OCI-LY7 (cell line): ENCODE measurements around the gene FMN2. TPM values are rescaled to one million over a fixed set of nuclear protein-coding genes. Genes with fewer than 3 reads are reported as not detected.

Source experiments
- BruUV-seq: library from RNA; stranded (reverse); fragments of 400-500 nt; replicated peaks from 2 replicates; lab custom pipeline; 2021; lab: Mats Ljungman, UMichigan
- CTCF ChIA-PET: fragments of 300-600 bp; sonication (Branson Sonifier 250); formaldehyde crosslinking; loops from one replicate; lab custom pipeline; 2022; ENCODE audit warnings: antibody characterized with exemption; ENCODE audit not compliant: unreplicated experiment; lab: Charles Lee
- POLR2A ChIA-PET: fragments of 300-600 bp; sonication (Branson Sonifier 250); formaldehyde crosslinking; loops from one replicate; lab custom pipeline; 2022; ENCODE audit warnings: antibody characterized with exemption; lab: Charles Lee
- DNase-seq: peaks from one replicate; pipeline ENCODE4 v3.0.0-alpha.2; 2015; ENCODE audit warnings: low spot score
- H2AFZ ChIP-seq: fragments of 200-600 bp; sonication (generic), shearing (Covaris generic); 2 replicates; pipeline ENCODE4 v1.6.1; 2014; ENCODE audit warnings: mild to moderate bottlenecking, antibody characterized with exemption, low read length, moderate library complexity
- H3K27ac ChIP-seq: fragments of 200-600 bp; sonication (generic); 2 replicates; pipeline ENCODE4 v1.5.1; 2014; ENCODE audit warnings: mixed run types, low read depth, mild to moderate bottlenecking, moderate library complexity, low read length, inconsistent platforms; ENCODE audit not compliant: poor library complexity, severe bottlenecking
- H3K36me3 ChIP-seq: fragments of 200-600 bp; sonication (generic); 2 replicates; pipeline ENCODE4 v1.6.1; 2014; ENCODE audit warnings: mild to moderate bottlenecking, antibody characterized with exemption, low read length, moderate library complexity, mixed read lengths; ENCODE audit not compliant: insufficient read depth
- H3K4me1 ChIP-seq: fragments of 200-600 bp; sonication (generic); 2 replicates; pipeline ENCODE4 v1.5.1; 2014; ENCODE audit warnings: mild to moderate bottlenecking, low read length; ENCODE audit not compliant: insufficient read depth, poor library complexity, severe bottlenecking
- H3K4me2 ChIP-seq: fragments of 200-600 bp; sonication (generic); 2 replicates; pipeline ENCODE4 v1.6.1; 2014; ENCODE audit warnings: mild to moderate bottlenecking, low read length
- H3K4me3 ChIP-seq: fragments of 200-600 bp; sonication (generic); 2 replicates; pipeline ENCODE4 v1.5.1; 2014; ENCODE audit warnings: mild to moderate bottlenecking, low read depth, low read length; ENCODE audit not compliant: poor library complexity, severe bottlenecking
- H3K79me2 ChIP-seq: fragments of 200-600 bp; sonication (generic); 2 replicates; pipeline ENCODE4 v1.6.1; 2016; ENCODE audit warnings: low read depth, mild to moderate bottlenecking, low read length, moderate library complexity, mixed read lengths; ENCODE audit not compliant: insufficient read depth
- H3K9me2 ChIP-seq: fragments of 200-600 bp; sonication (generic); 2 replicates; pipeline ENCODE4 v1.6.1; 2016; ENCODE audit warnings: mild to moderate bottlenecking, low read length, mixed read lengths; ENCODE audit not compliant: insufficient read depth
- H3K9me3 ChIP-seq: fragments of 200-600 bp; sonication (generic); 2 replicates; pipeline ENCODE4 v1.6.1; 2014; ENCODE audit warnings: mild to moderate bottlenecking, mixed run types, low read length, mixed read lengths
- H4K20me1 ChIP-seq: fragments of 200-600 bp; sonication (generic); 2 replicates; pipeline ENCODE4 v1.6.1; 2014; ENCODE audit warnings: mild to moderate bottlenecking, antibody characterized with exemption, low read length, moderate library complexity, mixed read lengths; ENCODE audit not compliant: insufficient read depth
- EZH2phosphoT487 ChIP-seq: fragments of 200-600 bp; sonication (generic); IDR thresholded peaks from 2 replicates; pipeline ENCODE4 v1.6.1; 2018; ENCODE audit warnings: low read depth, borderline replicate concordance, mild to moderate bottlenecking, mixed run types, antibody characterized with exemption, low read length, moderate library complexity, mixed read lengths
- intact Hi-C: fragments of 100-400 bp; cut with micrococcal nuclease; formaldehyde crosslinking; loops from one replicate; pipeline ENCODE4 v1.10.0; 2022; ENCODE audit not compliant: unreplicated experiment
- total RNA-seq, 2 experiments: library from RNA; depleted of rRNA in 1 of 2; stranded (reverse); fragments of >200 nt in 1 of 2; shearing (Covaris generic) in 1 of 2; gene quantifications; 2 replicates each; pipeline ENCODE4 v1.2.3, GENCODE V29; 2014 to 2022
- TF ChIP-seq, protein P1 (sequence below): fragments of 200-600 bp; sonication (generic); conservative IDR thresholded peaks from 2 replicates; pipeline ENCODE4 v1.5.1; 2014; ENCODE audit warnings: mild to moderate bottlenecking, antibody characterized with exemption, low read length, moderate library complexity, mixed read lengths

Gene FMN2
- total RNA-seq, 2 experiments from 2014 or later = not detected

DNA sequence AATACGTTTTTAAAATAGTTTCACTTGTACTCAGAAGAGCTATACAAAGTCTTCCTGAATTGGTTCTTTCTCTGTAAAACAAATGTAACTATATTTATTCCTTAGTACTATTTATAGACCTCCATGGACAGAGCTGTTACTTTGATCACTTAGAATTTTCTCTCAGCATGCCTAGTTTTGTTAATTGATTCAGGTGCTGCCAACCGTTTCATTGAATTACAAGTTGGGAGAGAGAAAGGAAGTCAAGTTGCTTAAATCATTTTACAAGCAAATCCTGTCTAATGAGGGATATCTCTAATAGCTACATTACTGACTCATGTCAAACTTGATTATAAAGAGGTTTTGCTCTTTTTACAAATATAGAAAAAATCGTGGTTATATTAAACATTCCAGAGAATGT, 241.0 kb downstream of the FMN2 start:
- no peaks in the 10 kb centered on the region for H3K4me1 ChIP-seq
- no peaks in the 10 kb centered on the region for H3K79me2 ChIP-seq
- intact Hi-C loops = no loop called here
- TF ChIP-seq, protein P1, sequence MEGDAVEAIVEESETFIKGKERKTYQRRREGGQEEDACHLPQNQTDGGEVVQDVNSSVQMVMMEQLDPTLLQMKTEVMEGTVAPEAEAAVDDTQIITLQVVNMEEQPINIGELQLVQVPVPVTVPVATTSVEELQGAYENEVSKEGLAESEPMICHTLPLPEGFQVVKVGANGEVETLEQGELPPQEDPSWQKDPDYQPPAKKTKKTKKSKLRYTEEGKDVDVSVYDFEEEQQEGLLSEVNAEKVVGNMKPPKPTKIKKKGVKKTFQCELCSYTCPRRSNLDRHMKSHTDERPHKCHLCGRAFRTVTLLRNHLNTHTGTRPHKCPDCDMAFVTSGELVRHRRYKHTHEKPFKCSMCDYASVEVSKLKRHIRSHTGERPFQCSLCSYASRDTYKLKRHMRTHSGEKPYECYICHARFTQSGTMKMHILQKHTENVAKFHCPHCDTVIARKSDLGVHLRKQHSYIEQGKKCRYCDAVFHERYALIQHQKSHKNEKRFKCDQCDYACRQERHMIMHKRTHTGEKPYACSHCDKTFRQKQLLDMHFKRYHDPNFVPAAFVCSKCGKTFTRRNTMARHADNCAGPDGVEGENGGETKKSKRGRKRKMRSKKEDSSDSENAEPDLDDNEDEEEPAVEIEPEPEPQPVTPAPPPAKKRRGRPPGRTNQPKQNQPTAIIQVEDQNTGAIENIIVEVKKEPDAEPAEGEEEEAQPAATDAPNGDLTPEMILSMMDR = no peak
- no peak for TF ChIP-seq EZH2phosphoT487
- no peaks in the 10 kb centered on the region for H3K9me2 ChIP-seq
- no peak overlapping the region for H3K27ac ChIP-seq
- ChIA-PET CTCF (no interaction called here), POLR2A (no interaction called here)
- no peak overlapping the region for H3K4me3 ChIP-seq
- H3K4me2 ChIP-seq = no peak overlapping the region
- H4K20me1 ChIP-seq = no peaks in the 10 kb centered on the region
- no peaks in the 10 kb centered on the region for H3K9me3 ChIP-seq
- H3K36me3 ChIP-seq = no peaks in the 10 kb centered on the region
- no TSS peak for BruUV-seq
- no peak overlapping the region for H2AFZ ChIP-seq
- no peak for DNase-seq

DNA sequence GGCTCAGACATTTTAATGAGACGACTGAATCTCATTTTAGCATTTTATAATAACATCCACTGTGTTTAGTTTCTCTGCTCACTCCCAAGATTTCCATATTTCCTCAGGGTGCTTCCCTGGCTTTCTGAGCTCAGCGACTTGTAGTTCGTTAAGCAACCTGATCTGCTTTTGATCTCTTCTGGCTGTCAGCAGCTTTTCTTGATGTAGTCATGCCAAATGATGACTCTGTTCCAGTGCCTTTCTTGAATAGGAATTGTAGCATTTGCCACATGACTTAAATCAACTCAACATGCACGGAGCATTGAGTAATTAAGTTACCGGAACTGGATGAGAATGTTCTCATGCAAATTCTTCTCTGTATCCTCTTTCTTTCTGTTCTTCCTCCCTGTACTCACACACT, 246.1 kb downstream of the FMN2 start:
- no peaks in the 10 kb centered on the region for H3K79me2 ChIP-seq
- POLR2A ChIA-PET = no interaction called here
- no peaks in the 10 kb centered on the region for H3K9me2 ChIP-seq
- no peak overlapping the region for H3K27ac ChIP-seq
- DNase-seq = no peak
- no peak for TF ChIP-seq EZH2phosphoT487
- TF ChIP-seq, protein P1 = no peak
- intact Hi-C loops = no loop called here
- H3K4me3 ChIP-seq = no peak overlapping the region
- H4K20me1 ChIP-seq = no peaks in the 10 kb centered on the region
- H3K4me2 ChIP-seq = no peak overlapping the region
- CTCF ChIA-PET = no interaction called here
- no peaks in the 10 kb centered on the region for H3K36me3 ChIP-seq
- BruUV-seq = no TSS peak
- H3K4me1 ChIP-seq = no peaks in the 10 kb centered on the region
- H2AFZ ChIP-seq = no peak overlapping the region
- no peaks in the 10 kb centered on the region for H3K9me3 ChIP-seq

DNA sequence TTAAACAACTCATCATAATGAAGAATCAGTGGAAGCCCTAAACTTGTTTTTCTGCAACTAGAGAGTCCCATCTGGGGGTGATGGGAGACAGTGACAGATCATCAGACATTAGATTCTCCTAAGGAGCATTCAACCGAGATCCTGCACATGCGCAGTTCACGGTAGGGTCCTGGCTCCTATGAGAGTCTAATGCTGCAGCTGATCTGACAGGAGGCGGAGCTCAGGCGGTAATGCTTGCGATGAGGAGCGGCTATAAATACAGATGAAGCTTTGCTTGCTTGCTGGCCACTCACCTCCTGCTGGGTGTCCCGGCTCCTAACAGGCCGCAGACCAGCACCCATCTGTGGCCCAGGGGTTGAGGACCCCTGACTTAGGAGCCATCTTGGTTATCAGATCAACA, 247.2 kb downstream of the FMN2 start:
- BruUV-seq = no TSS peak
- intact Hi-C loops = no loop called here
- no peak overlapping the region for H3K4me3 ChIP-seq
- no peak overlapping the region for H2AFZ ChIP-seq
- POLR2A ChIA-PET = no interaction called here
- no peaks in the 10 kb centered on the region for H3K36me3 ChIP-seq
- TF ChIP-seq, protein P1 = no peak
- no peak for TF ChIP-seq EZH2phosphoT487
- no peaks in the 10 kb centered on the region for H3K9me3 ChIP-seq
- no peaks in the 10 kb centered on the region for H3K4me1 ChIP-seq
- DNase-seq = no peak
- CTCF ChIA-PET = no interaction called here
- no peak overlapping the region for H3K27ac ChIP-seq
- H4K20me1 ChIP-seq = no peaks in the 10 kb centered on the region
- no peaks in the 10 kb centered on the region for H3K9me2 ChIP-seq
- no peaks in the 10 kb centered on the region for H3K79me2 ChIP-seq
- H3K4me2 ChIP-seq = no peak overlapping the region
